Endodermal cell (in vitro differentiated cells): Measurements from ENCODE around the gene ZIM2. TPM values are rescaled to one million over a fixed set of nuclear protein-coding genes. Genes with fewer than 3 reads are reported as not detected.

Experiments used
- DNase-seq: peaks from one replicate; pipeline ENCODE4 v3.0.0-alpha.2; 2017
- H3K27ac ChIP-seq: 2 replicates; pipeline ENCODE4 v1.5.1; 2013; ENCODE audit warnings: mild to moderate bottlenecking, low read depth, low read length, moderate library complexity
- H3K27me3 ChIP-seq: 2 replicates; pipeline ENCODE4 v1.6.1; 2013; ENCODE audit warnings: mild to moderate bottlenecking, low read length, moderate library complexity; ENCODE audit not compliant: insufficient read depth, control insufficient read depth, poor library complexity, severe bottlenecking
- H3K36me3 ChIP-seq: 2 replicates; pipeline ENCODE4 v1.7.0; 2013; ENCODE audit warnings: mild to moderate bottlenecking, low read length, moderate library complexity; ENCODE audit not compliant: control insufficient read depth, insufficient read depth
- H3K4me1 ChIP-seq: one replicate; pipeline ENCODE4 v1.7.0; 2013; ENCODE audit warnings: low read length; ENCODE audit not compliant: control insufficient read depth, insufficient read depth
- H3K4me3 ChIP-seq: 2 replicates; pipeline ENCODE4 v1.5.1; 2013; ENCODE audit warnings: mild to moderate bottlenecking, low read length, moderate library complexity
- H3K9ac ChIP-seq: 2 replicates; pipeline ENCODE4 v1.6.1; 2013; ENCODE audit warnings: mild to moderate bottlenecking, low read length, moderate library complexity; ENCODE audit not compliant: poor library complexity, severe bottlenecking; ENCODE audit errors: extremely low read depth
- H3K9me3 ChIP-seq: 2 replicates; pipeline ENCODE4 v1.6.1; 2013; ENCODE audit warnings: mild to moderate bottlenecking, low read length, moderate library complexity; ENCODE audit not compliant: control insufficient read depth
- H3K27ac Mint-ChIP-seq: 2 replicates; pipeline ENCODE4 v1.8.0; 2020; ENCODE audit warnings: mixed read lengths
- H3K27me3 Mint-ChIP-seq: 2 replicates; pipeline ENCODE4 v1.8.0; 2021; ENCODE audit warnings: mild to moderate bottlenecking, mixed read lengths; ENCODE audit not compliant: insufficient read depth
- H3K36me3 Mint-ChIP-seq: 2 replicates; pipeline ENCODE4 v1.8.0; 2020; ENCODE audit warnings: low read depth, mixed read lengths
- H3K4me1 Mint-ChIP-seq: 2 replicates; pipeline ENCODE4 v1.8.0; 2020; ENCODE audit warnings: mixed read lengths
- H3K4me3 Mint-ChIP-seq: 2 replicates; pipeline ENCODE4 v1.8.0; 2020; ENCODE audit warnings: mild to moderate bottlenecking, moderate library complexity, mixed read lengths
- H3K9me3 Mint-ChIP-seq: 2 replicates; pipeline ENCODE4 v1.8.0; 2020; ENCODE audit warnings: mild to moderate bottlenecking, mixed read lengths
- CTCF ChIP-seq: fragments of 200-600 bp; sonication (generic); conservative IDR thresholded peaks from 2 replicates; pipeline ENCODE4 v1.5.0; 2021; ENCODE audit warnings: antibody characterized with exemption, mild to moderate bottlenecking
- WGBS, 2 experiments: methylation state at CpG; one replicate each; pipeline versions ENCODE4 v1.1.5 to v1.1.7; 2013; ENCODE audit warnings: missing lambda C conversion rate in 2 of 2, mixed read lengths in 1 of 2; ENCODE audit not compliant: insufficient coverage in 1 of 2, insufficient read length in 1 of 2; 5-methylcytosine and 5-hydroxymethylcytosine counted together
- total RNA-seq, 2 donors: library from RNA; stranded (reverse); fragmentation: NEBNext Ultra II Directional in 1 of 2; extraction: Animal tissue kit (Norgen Biotek cat#: 25700) in 1 of 2; gene quantifications; 2 replicates in 1 of 2; 3 replicates in 1 of 2; pipeline ENCODE4 v1.2.1, GENCODE V29; 2021

The ZIM2 gene
- total RNA-seq, 2 donors from 2014 or later, result not detected

- no peak for DNase-seq
- Histone ChIP-seq H3K4me1 (no peaks in the 10 kb centered on the region), H3K27ac (no peak overlapping the region), H3K9ac (no peak overlapping the region), H3K4me3 (no peak overlapping the region), H3K27me3 (no peaks in the 10 kb centered on the region), H3K36me3 (no peaks in the 10 kb centered on the region), H3K9me3 (peaks cover 86% of the 10 kb centered on the region)
- peaks cover 87% of the 10 kb centered on the region for H3K9me3 Mint-ChIP-seq
- H3K27me3 Mint-ChIP-seq, result peaks cover 1% of the 10 kb centered on the region
- H3K27ac Mint-ChIP-seq, result no peak overlapping the region
- TF ChIP-seq CTCF, result no peak
- H3K4me1 Mint-ChIP-seq, result no peaks in the 10 kb centered on the region
- H3K4me3 Mint-ChIP-seq, result no peak overlapping the region
- peaks cover 5% of the 10 kb centered on the region for H3K36me3 Mint-ChIP-seq
Measured at GRCh38 chr19:56835401-56835800, 5.1 kb downstream of the ZIM2 start.

- no peaks in the 10 kb centered on the region for H3K27me3 ChIP-seq
- DNase-seq, result no peak
- Mint-ChIP-seq H3K36me3 (peaks cover 5% of the 10 kb centered on the region), H3K27ac (no peak overlapping the region), H3K4me3 (no peak overlapping the region), H3K9me3 (peaks cover 93% of the 10 kb centered on the region), H3K27me3 (peaks cover 1% of the 10 kb centered on the region), H3K4me1 (no peaks in the 10 kb centered on the region)
- H3K4me1 ChIP-seq, result no peaks in the 10 kb centered on the region
- no peaks in the 10 kb centered on the region for H3K36me3 ChIP-seq
- peaks cover 92% of the 10 kb centered on the region for H3K9me3 ChIP-seq
- H3K27ac ChIP-seq, result no peak overlapping the region
- WGBS, 2 experiments, result 43 to 46% methylated on average over 3 to 5 of the region's 5 CpGs
- no peak for TF ChIP-seq CTCF
- H3K9ac ChIP-seq, result no peak overlapping the region
- H3K4me3 ChIP-seq, result no peak overlapping the region
Measured at GRCh38 chr19:56834564-56835375, 5.8 kb downstream of the ZIM2 start.

GRCh38 chr19:56832352-56832928, 8.1 kb downstream of the ZIM2 start:
- Mint-ChIP-seq H3K4me3 (no peak overlapping the region), H3K27ac (no peak overlapping the region), H3K9me3 (peaks cover 92% of the 10 kb centered on the region), H3K4me1 (no peaks in the 10 kb centered on the region), H3K36me3 (peaks cover 2% of the 10 kb centered on the region), H3K27me3 (peaks cover 1% of the 10 kb centered on the region)
- peak overlapping the region; percentile 17 for H3K4me3 ChIP-seq
- no peak for TF ChIP-seq CTCF
- no peaks in the 10 kb centered on the region for H3K27me3 ChIP-seq
- H3K9me3 ChIP-seq, result peaks cover 90% of the 10 kb centered on the region
- no peak for DNase-seq
- no peaks in the 10 kb centered on the region for H3K4me1 ChIP-seq
- WGBS, 2 experiments, result 45 to 48% methylated on average over 3 to 5 of the region's 5 CpGs
- no peak overlapping the region for H3K27ac ChIP-seq
- H3K36me3 ChIP-seq, result no peaks in the 10 kb centered on the region
- H3K9ac ChIP-seq, result no peak overlapping the region
